Astrocyte (in vitro differentiated cells and primary cell): Measurements from ENCODE around the gene LUC7L3. TPM values are rescaled to one million over a fixed set of nuclear protein-coding genes. Genes with fewer than 3 reads are reported as not detected.
"Not testable (repeated sequence)": the region's sequence is repeated elsewhere in the genome, so short reads cannot be mapped to it uniquely, and the experiment has no call there.

Experiments
- DNase-seq: peaks from one replicate; pipeline ENCODE4 v3.0.0-alpha.2; 2010; ENCODE audit warnings: low read depth
- FAIRE-seq: peaks from 2 replicates; lab custom pipeline; 2011; peaks lifted over from hg19 to GRCh38; lab: Jason Lieb, UNC
- H2AFZ ChIP-seq: 2 replicates; pipeline ENCODE4 v1.6.0; 2012; ENCODE audit warnings: low read depth, low read length, inconsistent platforms
- H3K27ac ChIP-seq: 2 replicates; pipeline ENCODE4 v1.5.1; 2011; ENCODE audit warnings: low read depth, low read length, inconsistent platforms
- H3K27me3 ChIP-seq: 2 replicates; pipeline ENCODE4 v1.6.0; 2011; ENCODE audit warnings: low read length, inconsistent platforms; ENCODE audit not compliant: insufficient read depth
- H3K36me3 ChIP-seq: 2 replicates; pipeline ENCODE4 v1.5.1; 2011; ENCODE audit warnings: low read length, inconsistent platforms; ENCODE audit not compliant: insufficient read depth
- H3K4me1 ChIP-seq: 2 replicates; pipeline ENCODE4 v1.5.1; 2011; ENCODE audit warnings: low read length, inconsistent platforms; ENCODE audit not compliant: insufficient read depth
- H3K4me2 ChIP-seq: 2 replicates; pipeline ENCODE4 v1.6.0; 2012; ENCODE audit warnings: low read length, inconsistent platforms
- H3K4me3 ChIP-seq: 2 replicates; pipeline ENCODE4 v1.5.1; 2011; ENCODE audit warnings: low read depth, mild to moderate bottlenecking, low read length, inconsistent platforms; ENCODE audit not compliant: insufficient read depth
- H3K79me2 ChIP-seq: 2 replicates; pipeline ENCODE4 v1.6.0; 2012; ENCODE audit warnings: mild to moderate bottlenecking, low read length, inconsistent platforms; ENCODE audit not compliant: insufficient read depth
- H3K9ac ChIP-seq: 2 replicates; pipeline ENCODE4 v1.6.0; 2012; ENCODE audit warnings: mild to moderate bottlenecking, low read length, inconsistent platforms
- H3K9me3 ChIP-seq: 2 replicates; pipeline ENCODE4 v1.5.1; 2012; ENCODE audit warnings: low read depth, mild to moderate bottlenecking, low read length, inconsistent platforms; ENCODE audit not compliant: insufficient read depth
- H4K20me1 ChIP-seq: 2 replicates; pipeline ENCODE4 v1.6.0; 2012; ENCODE audit warnings: low read length, inconsistent platforms; ENCODE audit not compliant: insufficient read depth
- H3K27ac Mint-ChIP-seq: one replicate; pipeline ENCODE4 v1.8.0; 2021; ENCODE audit warnings: mild to moderate bottlenecking, mixed read lengths; ENCODE audit not compliant: unreplicated experiment
- H3K27me3 Mint-ChIP-seq: one replicate; pipeline ENCODE4 v1.8.0; 2021; ENCODE audit warnings: low read depth, mixed read lengths; ENCODE audit not compliant: unreplicated experiment
- H3K36me3 Mint-ChIP-seq: one replicate; pipeline ENCODE4 v1.8.0; 2021; ENCODE audit warnings: low read depth, mixed read lengths; ENCODE audit not compliant: unreplicated experiment
- H3K4me1 Mint-ChIP-seq: one replicate; pipeline ENCODE4 v1.8.0; 2021; ENCODE audit warnings: low read depth, mixed read lengths; ENCODE audit not compliant: unreplicated experiment
- H3K4me3 Mint-ChIP-seq: one replicate; pipeline ENCODE4 v1.8.0; 2021; ENCODE audit warnings: mild to moderate bottlenecking, moderate library complexity, mixed read lengths; ENCODE audit not compliant: unreplicated experiment
- H3K9me3 Mint-ChIP-seq: one replicate; pipeline ENCODE4 v1.8.0; 2021; ENCODE audit warnings: mild to moderate bottlenecking, mixed read lengths; ENCODE audit not compliant: unreplicated experiment
- EZH2 ChIP-seq: IDR thresholded peaks from 2 replicates; pipeline ENCODE4 v1.6.1; 2012; ENCODE audit warnings: mild to moderate bottlenecking, low read length, inconsistent platforms; ENCODE audit not compliant: insufficient read depth
- total RNA-seq: library from RNA; stranded (reverse); gene quantifications from 2 replicates; pipeline ENCODE4 v1.2.1, GENCODE V29; 2021
- TF ChIP-seq, protein P1 (sequence below): IDR thresholded peaks from 2 replicates; pipeline ENCODE4 v1.5.1; 2011; ENCODE audit warnings: low read depth, mild to moderate bottlenecking, inconsistent platforms, low read length, moderate library complexity; ENCODE audit not compliant: insufficient read depth

Gene LUC7L3
- total RNA-seq, 1 donor from 2014 or later, result 93.0 TPM

DNA sequence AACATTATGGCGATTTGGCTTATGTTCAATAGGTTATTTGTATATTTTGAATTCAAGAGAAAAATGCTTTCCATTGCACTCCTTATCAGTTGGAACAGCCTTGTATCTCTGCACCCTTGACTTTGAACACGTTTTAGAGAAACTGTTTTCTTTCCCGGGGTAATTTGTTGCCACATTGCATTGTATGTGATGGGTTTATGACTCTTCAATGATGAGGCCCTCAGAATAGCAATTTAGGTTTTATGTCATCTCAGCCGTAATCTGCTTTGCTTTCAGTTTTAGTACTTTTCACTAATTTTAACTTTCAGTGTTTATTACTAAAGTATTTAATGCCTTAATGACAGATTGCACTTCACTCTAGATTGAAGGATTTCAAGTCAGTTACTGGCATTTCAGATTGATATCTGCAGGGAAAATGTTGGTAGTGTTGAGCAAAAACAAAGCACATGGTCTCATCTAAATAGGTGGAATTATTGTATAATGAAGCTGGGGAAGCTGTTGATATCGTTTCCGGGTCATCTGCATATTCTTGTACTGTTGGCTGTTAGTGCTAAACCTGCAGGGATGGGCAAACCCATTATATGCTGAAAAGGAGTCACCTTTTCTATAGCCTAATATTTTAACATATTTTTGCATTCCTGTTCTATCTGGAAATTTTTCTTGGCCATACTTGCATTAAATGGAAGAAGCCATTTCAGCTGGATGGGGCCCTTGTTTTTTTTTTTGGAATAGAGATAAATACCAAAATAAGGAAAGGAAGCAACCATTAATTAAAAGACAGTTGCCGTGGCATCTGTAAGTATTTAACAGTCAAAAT is 2.0 kb downstream of the LUC7L3 start:
- Histone ChIP-seq H3K27ac (no peak overlapping the region), H3K4me1 (peaks cover 6% of the 10 kb centered on the region), H3K36me3 (no peaks in the 10 kb centered on the region), H3K4me2 (peak overlapping the region; percentile 88), H3K27me3 (no peaks in the 10 kb centered on the region), H3K9ac (peak overlapping the region; percentile 98), H3K79me2 (peaks cover 71% of the 10 kb centered on the region), H3K4me3 (peak overlapping the region; percentile 97), H3K9me3 (no peaks in the 10 kb centered on the region), H2AFZ (no peak overlapping the region), H4K20me1 (peaks cover 67% of the 10 kb centered on the region)
- no peaks in the 10 kb centered on the region for H3K9me3 Mint-ChIP-seq
- H3K27me3 Mint-ChIP-seq, result no peaks in the 10 kb centered on the region
- FAIRE-seq (no peak), DNase-seq (no peak)
- peak overlapping the region; percentile 8 for H3K27ac Mint-ChIP-seq
- TF ChIP-seq, protein P1, sequence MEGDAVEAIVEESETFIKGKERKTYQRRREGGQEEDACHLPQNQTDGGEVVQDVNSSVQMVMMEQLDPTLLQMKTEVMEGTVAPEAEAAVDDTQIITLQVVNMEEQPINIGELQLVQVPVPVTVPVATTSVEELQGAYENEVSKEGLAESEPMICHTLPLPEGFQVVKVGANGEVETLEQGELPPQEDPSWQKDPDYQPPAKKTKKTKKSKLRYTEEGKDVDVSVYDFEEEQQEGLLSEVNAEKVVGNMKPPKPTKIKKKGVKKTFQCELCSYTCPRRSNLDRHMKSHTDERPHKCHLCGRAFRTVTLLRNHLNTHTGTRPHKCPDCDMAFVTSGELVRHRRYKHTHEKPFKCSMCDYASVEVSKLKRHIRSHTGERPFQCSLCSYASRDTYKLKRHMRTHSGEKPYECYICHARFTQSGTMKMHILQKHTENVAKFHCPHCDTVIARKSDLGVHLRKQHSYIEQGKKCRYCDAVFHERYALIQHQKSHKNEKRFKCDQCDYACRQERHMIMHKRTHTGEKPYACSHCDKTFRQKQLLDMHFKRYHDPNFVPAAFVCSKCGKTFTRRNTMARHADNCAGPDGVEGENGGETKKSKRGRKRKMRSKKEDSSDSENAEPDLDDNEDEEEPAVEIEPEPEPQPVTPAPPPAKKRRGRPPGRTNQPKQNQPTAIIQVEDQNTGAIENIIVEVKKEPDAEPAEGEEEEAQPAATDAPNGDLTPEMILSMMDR, result no peak
- no peak for TF ChIP-seq EZH2
- no peaks in the 10 kb centered on the region for H3K36me3 Mint-ChIP-seq
- H3K4me3 Mint-ChIP-seq, result peak overlapping the region; percentile 86
- H3K4me1 Mint-ChIP-seq, result peaks cover 18% of the 10 kb centered on the region

GRCh38 chr17:50722746-50723145 is 3.3 kb downstream of the LUC7L3 start:
- no peaks in the 10 kb centered on the region for H3K27me3 Mint-ChIP-seq
- H3K9me3 ChIP-seq, result no peaks in the 10 kb centered on the region
- H3K4me3 Mint-ChIP-seq, result peak overlapping the region; percentile 52
- H2AFZ ChIP-seq, result no peak overlapping the region
- H3K4me2 ChIP-seq, result peak overlapping the region; percentile 32
- H3K79me2 ChIP-seq, result peaks cover 84% of the 10 kb centered on the region
- no peak overlapping the region for H3K9ac ChIP-seq
- H3K36me3 Mint-ChIP-seq, result no peaks in the 10 kb centered on the region
- FAIRE-seq, result no peak
- peaks cover 25% of the 10 kb centered on the region for H3K4me1 Mint-ChIP-seq
- peaks cover 80% of the 10 kb centered on the region for H4K20me1 ChIP-seq
- H3K36me3 ChIP-seq, result no peaks in the 10 kb centered on the region
- no peak overlapping the region for H3K27ac Mint-ChIP-seq
- H3K4me1 ChIP-seq, result peaks cover 6% of the 10 kb centered on the region
- TF ChIP-seq EZH2, result no peak
- TF ChIP-seq, protein P1, result no peak
- H3K9me3 Mint-ChIP-seq, result no peaks in the 10 kb centered on the region
- DNase-seq, result no peak
- no peak overlapping the region for H3K4me3 ChIP-seq
- no peaks in the 10 kb centered on the region for H3K27me3 ChIP-seq
- no peak overlapping the region for H3K27ac ChIP-seq

DNA sequence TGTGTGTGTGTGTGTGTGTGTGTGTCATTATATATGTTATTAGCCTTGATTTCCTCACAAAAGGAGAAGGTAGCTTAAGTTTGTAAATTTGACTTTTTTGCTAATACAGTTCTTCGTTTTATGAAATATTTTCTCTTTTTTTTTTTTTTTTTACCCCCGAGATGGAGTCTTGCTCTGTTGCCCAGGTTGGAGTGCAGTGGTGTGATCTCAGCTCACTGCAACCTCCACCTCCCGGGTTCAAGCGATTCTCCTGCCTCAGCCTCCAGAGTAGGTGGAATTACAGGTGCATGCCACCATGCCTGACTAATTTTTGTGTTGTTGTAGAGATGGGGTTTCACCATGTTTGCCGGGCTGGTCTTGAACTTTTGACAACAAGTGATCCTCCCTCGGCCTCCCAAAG is 5.2 kb downstream of the LUC7L3 start:
- H3K9ac ChIP-seq, H3K4me1 ChIP-seq, DNase-seq, FAIRE-seq, H2AFZ ChIP-seq, H3K27ac ChIP-seq, H3K36me3 ChIP-seq, H3K4me3 ChIP-seq, H3K9me3 ChIP-seq, H3K4me3 Mint-ChIP-seq, H3K27me3 Mint-ChIP-seq, H3K9me3 Mint-ChIP-seq, H3K27ac Mint-ChIP-seq, H3K4me2 ChIP-seq, H3K36me3 Mint-ChIP-seq, H3K27me3 ChIP-seq: not testable (repeated sequence)
- H4K20me1 ChIP-seq, result peaks cover 99% of the 10 kb centered on the region
- peaks cover 100% of the 10 kb centered on the region for H3K79me2 ChIP-seq
- H3K4me1 Mint-ChIP-seq, result peaks cover 29% of the 10 kb centered on the region
